Occipital lobe (tissue), 2 donors: ENCODE data around the gene MSL1. TPM values are rescaled to one million over a fixed set of nuclear protein-coding genes. Genes with fewer than 3 reads are reported as not detected.

Source experiments
- DNase-seq: peaks from one replicate; lab custom pipeline; 2025; lab: John Stamatoyannopoulos, UW
- total RNA-seq: library from RNA; depleted of rRNA; stranded (reverse); fragments of >200 nt; gene quantifications from one replicate; pipeline ENCODE4 v1.2.3, GENCODE V29; 2014

The MSL1 gene
- total RNA-seq, 1 donor from 2014 or later, result 89.2 TPM

GRCh38 chr17:40174514-40174913 lies 52.7 kb downstream of the MSL1 start:
- DNase-seq, result no peak

- DNase-seq, result no peak
These were observed 54.4 kb downstream of the MSL1 start for GRCh38 chr17:40175928-40176753.

- no peak for DNase-seq
These were observed 55.0 kb downstream of the MSL1 start for GRCh38 chr17:40176754-40177110.

- peak; percentile 53 for DNase-seq
These were observed 55.6 kb downstream of the MSL1 start, which contains the start of gene RAPGEFL1 for GRCh38 chr17:40177275-40177874. Gene RAPGEFL1 (plus strand): TSS chr17:40177470. CDS start chr17:40177862, 392 bp downstream.

- DNase-seq, result no peak
These were observed 56.3 kb downstream of the MSL1 start for GRCh38 chr17:40178021-40178601.

DNA sequence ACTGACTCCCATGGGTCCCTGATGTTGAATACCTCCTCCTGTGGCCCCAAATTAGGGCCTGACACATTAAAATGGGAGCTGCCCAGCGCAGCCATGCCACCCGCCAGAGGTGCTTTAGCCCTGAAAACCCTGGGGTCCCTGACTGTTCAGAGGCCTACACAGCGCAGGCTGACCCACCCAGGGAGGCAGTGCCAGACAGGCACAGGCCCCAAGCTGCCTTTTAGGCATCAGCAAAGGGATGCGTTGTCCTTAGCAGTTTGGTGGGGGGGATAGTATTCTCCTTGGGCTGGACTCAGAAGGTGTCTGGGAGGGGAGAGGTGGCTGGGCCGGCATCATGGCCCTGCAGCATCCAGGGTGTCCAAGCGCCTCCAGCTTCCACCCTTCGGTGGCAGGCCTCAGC lies 56.9 kb downstream of the MSL1 start:
- DNase-seq, result no peak

GRCh38 chr17:40179923-40180659 lies 58.3 kb downstream of the MSL1 start:
- no peak for DNase-seq

- DNase-seq, result no peak
These were observed 58.9 kb downstream of the MSL1 start for GRCh38 chr17:40180694-40181093.

GRCh38 chr17:40181205-40181604 lies 59.4 kb downstream of the MSL1 start:
- no peak for DNase-seq

GRCh38 chr17:40182606-40183005 lies 60.8 kb downstream of the MSL1 start:
- DNase-seq, result no peak

Other genes starting within 250 kb of the MSL1 start
- gene GSDMB, start 203.3 kb upstream of the MSL1 start, total RNA-seq, result 7.6 TPM
- gene ORMDL3, start 194.4 kb upstream of the MSL1 start, total RNA-seq, result 51.2 TPM
- not detected for gene LRRC3C, start 194.2 kb upstream of the MSL1 start, total RNA-seq
- not detected for gene GSDMA, start 159.0 kb upstream of the MSL1 start, total RNA-seq
- 69.1 TPM for gene PSMD3, start 141.2 kb upstream of the MSL1 start, total RNA-seq
- 0.16 TPM for gene CSF3, start 106.5 kb upstream of the MSL1 start, total RNA-seq
- 72.5 TPM for gene MED24, start 67.6 kb upstream of the MSL1 start, total RNA-seq
- gene THRA, start 59.0 kb upstream of the MSL1 start, total RNA-seq, result 91.1 TPM
- gene NR1D1, start 21.4 kb upstream of the MSL1 start, total RNA-seq, result 0.78 TPM
- 43.8 TPM for gene CASC3, start 18.6 kb downstream of the MSL1 start, total RNA-seq
- 17.0 TPM for gene RAPGEFL1, start 55.5 kb downstream of the MSL1 start, total RNA-seq
- gene WIPF2, start 97.3 kb downstream of the MSL1 start, total RNA-seq, result 8.0 TPM
- gene CDC6, start 165.9 kb downstream of the MSL1 start, total RNA-seq, result 1.6 TPM
- gene RARA, start 187.2 kb downstream of the MSL1 start, total RNA-seq, result 7.2 TPM
- gene GJD3, start 242.8 kb downstream of the MSL1 start, total RNA-seq, result 0.31 TPM